Measurements from ENCODE around the gene IFNL2. TPM values are rescaled to one million over a fixed set of nuclear protein-coding genes. Genes with fewer than 3 reads are reported as not detected.

IFNL2 gene
- total and polyA plus RNA-seq, 9 donors: not detected

DNA sequence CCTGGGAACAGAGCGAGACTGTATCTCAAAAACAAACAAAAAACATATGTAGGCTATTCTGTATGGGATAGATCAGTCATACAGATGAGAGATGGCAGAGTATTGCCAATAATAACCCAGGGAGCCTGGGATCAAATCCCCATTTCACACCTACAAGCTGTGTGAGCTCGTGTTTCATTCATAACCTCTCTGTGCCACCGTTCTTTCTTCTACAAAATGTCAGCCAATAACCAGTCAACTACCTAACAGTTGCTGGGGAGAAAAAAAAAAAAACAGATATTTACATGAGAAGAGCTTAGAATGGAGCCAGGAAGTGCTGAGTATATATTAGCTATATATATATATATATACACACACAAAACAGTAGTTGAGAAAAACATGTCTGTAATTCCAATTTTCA lies 6.5 kb upstream of the IFNL2 start:
- Histone ChIP-seq H3K27me3 (no peaks in the 10 kb centered on the region), H3K27ac (no peak overlapping the region), H3K4me3 (no peak overlapping the region), H3K9me3 (peaks cover 0 to 1% of the 10 kb centered on the region in 2 donors), H3K36me3 (no peaks in the 10 kb centered on the region), H3K4me1 (ENCODE audit: insufficient read depth) (peaks cover 2% of the 10 kb centered on the region)
- no peak for DNase-seq
- intact Hi-C loops (cut with DNase I): no loop called here
- no peak for TF ChIP-seq EP300 (IDR thresholded peaks at IDR 0.05)
- TF ChIP-seq, protein P1, sequence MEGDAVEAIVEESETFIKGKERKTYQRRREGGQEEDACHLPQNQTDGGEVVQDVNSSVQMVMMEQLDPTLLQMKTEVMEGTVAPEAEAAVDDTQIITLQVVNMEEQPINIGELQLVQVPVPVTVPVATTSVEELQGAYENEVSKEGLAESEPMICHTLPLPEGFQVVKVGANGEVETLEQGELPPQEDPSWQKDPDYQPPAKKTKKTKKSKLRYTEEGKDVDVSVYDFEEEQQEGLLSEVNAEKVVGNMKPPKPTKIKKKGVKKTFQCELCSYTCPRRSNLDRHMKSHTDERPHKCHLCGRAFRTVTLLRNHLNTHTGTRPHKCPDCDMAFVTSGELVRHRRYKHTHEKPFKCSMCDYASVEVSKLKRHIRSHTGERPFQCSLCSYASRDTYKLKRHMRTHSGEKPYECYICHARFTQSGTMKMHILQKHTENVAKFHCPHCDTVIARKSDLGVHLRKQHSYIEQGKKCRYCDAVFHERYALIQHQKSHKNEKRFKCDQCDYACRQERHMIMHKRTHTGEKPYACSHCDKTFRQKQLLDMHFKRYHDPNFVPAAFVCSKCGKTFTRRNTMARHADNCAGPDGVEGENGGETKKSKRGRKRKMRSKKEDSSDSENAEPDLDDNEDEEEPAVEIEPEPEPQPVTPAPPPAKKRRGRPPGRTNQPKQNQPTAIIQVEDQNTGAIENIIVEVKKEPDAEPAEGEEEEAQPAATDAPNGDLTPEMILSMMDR (IDR thresholded peaks at IDR 0.05): no peak
- 64 to 88% (median 76%) methylated on average over 3 of the region's 3 CpGs for WGBS, 3 donors

DNA sequence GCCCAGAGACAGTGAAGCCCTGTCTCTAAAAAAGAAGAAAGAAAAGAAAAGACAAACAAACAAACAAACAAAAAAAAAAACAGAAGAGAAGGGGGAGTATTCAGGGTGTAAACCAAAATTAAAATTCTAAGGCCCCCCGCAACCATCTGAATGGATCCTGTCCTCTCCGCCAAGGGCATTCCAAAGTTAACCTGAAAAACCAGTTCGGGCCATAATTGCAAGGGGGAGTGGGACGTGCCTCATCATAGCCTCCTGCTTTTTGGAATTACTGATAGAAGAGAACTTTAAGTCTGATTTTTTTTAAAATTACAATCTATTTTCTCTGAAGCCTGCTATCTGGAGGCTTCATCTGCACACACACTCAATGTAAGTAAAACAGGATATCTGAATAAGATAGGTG lies 5.7 kb upstream of the IFNL2 start:
- WGBS, 3 donors: 80 to 91% (median 84%) methylated on average over 4 of the region's 4 CpGs
- no peak for DNase-seq
- no peak overlapping the region for H3K4me3 ChIP-seq
- intact Hi-C loops (cut with DNase I): no loop called here
- no peaks in the 10 kb centered on the region for H3K36me3 ChIP-seq
- no peaks in the 10 kb centered on the region for H3K9me3 ChIP-seq
- TF ChIP-seq, protein P1 (IDR thresholded peaks at IDR 0.05): no peak
- TF ChIP-seq POLR2A (IDR thresholded peaks at IDR 0.05): no peak
- no peak for TF ChIP-seq EP300 (IDR thresholded peaks at IDR 0.05)
- H3K4me1 ChIP-seq (ENCODE audit: insufficient read depth): peaks cover 2% of the 10 kb centered on the region
- no peaks in the 10 kb centered on the region for H3K27me3 ChIP-seq
- H3K27ac ChIP-seq: no peak overlapping the region

GRCh38 chr19:39263912-39264305 lies 4.3 kb upstream of the IFNL2 start:
- DNase-seq: no peak
- intact Hi-C loops (cut with DNase I): no loop called here
- 10 to 14% (median 11%) methylated on average over 11 to 17 of the region's 17 CpGs for WGBS, 3 donors
- Histone ChIP-seq H3K4me1 (ENCODE audit: insufficient read depth) (peaks cover 2% of the 10 kb centered on the region), H3K9me3 (no peaks in the 10 kb centered on the region), H3K36me3 (no peaks in the 10 kb centered on the region), H3K27ac (no peak overlapping the region), H3K4me3 (no peak overlapping the region), H3K27me3 (no peaks in the 10 kb centered on the region)
- TF ChIP-seq EP300 (IDR thresholded peaks at IDR 0.05) (no peak), POLR2A (IDR thresholded peaks at IDR 0.05) (no peak)
- TF ChIP-seq, protein P1 (IDR thresholded peaks at IDR 0.05): no peak

DNA sequence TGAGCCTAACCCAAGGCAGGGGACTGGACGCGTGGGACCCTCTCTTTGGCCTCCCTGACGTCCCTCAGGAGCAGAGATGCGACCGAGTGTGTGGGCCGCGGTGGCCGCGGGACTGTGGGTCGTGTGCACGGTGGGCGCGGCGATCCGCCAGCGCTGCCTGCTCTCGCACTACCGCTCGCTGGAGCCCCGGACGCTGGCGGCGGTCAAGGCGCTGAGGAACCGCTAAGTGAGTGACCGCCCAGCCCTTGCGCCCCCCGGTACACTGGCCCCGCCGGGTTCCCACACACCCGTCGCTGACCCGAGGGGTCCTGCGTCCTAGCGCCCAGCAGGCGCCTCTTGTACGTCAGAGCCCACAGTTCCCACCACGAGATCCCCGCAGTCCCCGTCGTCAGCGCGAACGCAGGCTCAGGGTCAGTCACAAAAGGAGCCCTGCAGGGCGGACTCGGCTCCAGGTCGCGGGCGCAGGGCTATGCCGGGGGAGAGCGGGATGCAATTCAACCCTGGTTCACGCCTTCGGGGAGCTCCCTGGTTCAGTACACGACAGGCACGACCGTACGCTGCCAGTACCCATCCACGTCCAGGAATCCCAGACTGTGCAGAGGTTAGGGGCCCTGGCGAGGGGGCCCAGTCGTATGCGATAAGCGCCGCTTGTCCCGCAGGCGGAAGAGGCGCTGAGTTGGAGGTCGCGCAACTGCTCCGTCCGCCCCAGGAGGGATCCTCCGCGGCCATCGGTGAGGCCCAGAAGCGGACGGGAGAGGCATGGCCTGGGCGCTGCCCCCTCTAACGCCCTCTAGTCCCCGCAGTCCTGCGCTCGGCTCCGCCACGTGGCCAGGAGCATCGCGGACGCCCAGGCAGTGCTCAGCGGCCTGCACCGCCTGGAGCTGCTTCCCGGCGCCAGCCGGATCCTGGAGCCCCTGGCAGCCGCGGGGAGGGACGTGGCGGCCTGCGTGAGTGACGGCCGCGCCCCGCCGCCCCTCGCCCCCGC lies 3.6 kb upstream of the IFNL2 start:
- WGBS, 3 donors: 2% methylated on average over 72 to 102 of the region's 102 CpGs
- DNase-seq: no peak
- Histone ChIP-seq H3K27ac (no peak overlapping the region), H3K4me1 (ENCODE audit: insufficient read depth) (peaks cover 2% of the 10 kb centered on the region), H3K27me3 (no peaks in the 10 kb centered on the region), H3K4me3 (no peak overlapping the region), H3K36me3 (no peaks in the 10 kb centered on the region), H3K9me3 (no peaks in the 10 kb centered on the region)
- TF ChIP-seq EP300 (IDR thresholded peaks at IDR 0.05) (no peak), POLR2A (IDR thresholded peaks at IDR 0.05) (no peak)
- TF ChIP-seq, protein P1 (IDR thresholded peaks at IDR 0.05): no peak
- intact Hi-C loops (cut with DNase I): no loop called here
